ENCODE results near the gene KYAT1.
"Not testable (repeated sequence)": the region's sequence is repeated elsewhere in the genome, so short reads cannot be mapped to it uniquely, and the experiment has no call there.

The KYAT1 gene

GRCh38 chr9:128885376-128885775 lies 3.6 kb upstream of the KYAT1 start:
- no peak for DNase-seq (ENCODE audit: low read depth in 2 of 2)

- no peak for DNase-seq (ENCODE audit: low read depth in 2 of 2)
These were observed 2.4 kb upstream of the KYAT1 start for GRCh38 chr9:128884164-128884563.

GRCh38 chr9:128882677-128883603 lies 1.2 kb upstream of the KYAT1 start:
- DNase-seq (ENCODE audit: low read depth in 2 of 2): no peak

GRCh38 chr9:128877852-128878251 lies 3.9 kb downstream of the KYAT1 start:
- no peak for DNase-seq (ENCODE audit: low read depth in 2 of 2)

GRCh38 chr9:128870941-128871265 lies 10.8 kb downstream of the KYAT1 start:
- not testable (repeated sequence) for DNase-seq (ENCODE audit: low read depth in 2 of 2)

- no peak for DNase-seq (ENCODE audit: low read depth in 2 of 2)
These were observed 11.4 kb downstream of the KYAT1 start for GRCh38 chr9:128870128-128870940.

- peak; percentile 80 to 85 for DNase-seq (ENCODE audit: low read depth in 2 of 2)
These were observed 18.1 kb downstream of the KYAT1 start for GRCh38 chr9:128863647-128864046.

GRCh38 chr9:128862401-128862851 lies 19.3 kb downstream of the KYAT1 start:
- DNase-seq (ENCODE audit: low read depth in 2 of 2): no peak

GRCh38 chr9:128861501-128861900 lies 20.2 kb downstream of the KYAT1 start:
- no peak for DNase-seq (ENCODE audit: low read depth in 2 of 2)

GRCh38 chr9:128860937-128861336 lies 20.8 kb downstream of the KYAT1 start:
- DNase-seq (ENCODE audit: low read depth in 2 of 2): no peak

- DNase-seq (ENCODE audit: low read depth in 2 of 2): not testable (repeated sequence)
These were observed 23.3 kb downstream of the KYAT1 start for GRCh38 chr9:128858476-128858875.

- DNase-seq (ENCODE audit: low read depth in 2 of 2): not testable (repeated sequence)
These were observed 27.3 kb downstream of the KYAT1 start for GRCh38 chr9:128854454-128854853.

- not testable (repeated sequence) for DNase-seq (ENCODE audit: low read depth in 2 of 2)
These were observed 29.1 kb downstream of the KYAT1 start for GRCh38 chr9:128852646-128853045.

GRCh38 chr9:128851779-128852600 lies 29.8 kb downstream of the KYAT1 start:
- not testable (repeated sequence) for DNase-seq (ENCODE audit: low read depth in 2 of 2)

- DNase-seq (ENCODE audit: low read depth in 2 of 2): not testable (repeated sequence)
These were observed 30.7 kb downstream of the KYAT1 start for GRCh38 chr9:128851024-128851423.

GRCh38 chr9:128847803-128848202 lies 33.9 kb downstream of the KYAT1 start:
- no peak for DNase-seq (ENCODE audit: low read depth in 2 of 2)

- no peak for DNase-seq (ENCODE audit: low read depth in 2 of 2)
These were observed 35.1 kb downstream of the KYAT1 start for GRCh38 chr9:128846680-128847030.

- no peak for DNase-seq (ENCODE audit: low read depth in 2 of 2)
These were observed 36.4 kb downstream of the KYAT1 start for GRCh38 chr9:128845186-128845931.

GRCh38 chr9:128843171-128843570 lies 38.6 kb downstream of the KYAT1 start:
- DNase-seq (ENCODE audit: low read depth in 2 of 2): not testable (repeated sequence)

GRCh38 chr9:128841694-128842492 lies 39.9 kb downstream of the KYAT1 start:
- DNase-seq (ENCODE audit: low read depth in 2 of 2): no peak

Data from activated CD4-positive, alpha-beta T cell treated with anti-CD3 and anti-CD28 coated beads for 24 hours (primary cell).